GM18861 (cell line): ENCODE measurements around the gene PRRC2A.

Experiments used
- ATAC-seq: cut with Tn5 transposase; IDR thresholded peaks from one replicate; pipeline ENCODE4 v1.9.1; 2021; ENCODE audit not compliant: unreplicated experiment

The PRRC2A gene

DNA sequence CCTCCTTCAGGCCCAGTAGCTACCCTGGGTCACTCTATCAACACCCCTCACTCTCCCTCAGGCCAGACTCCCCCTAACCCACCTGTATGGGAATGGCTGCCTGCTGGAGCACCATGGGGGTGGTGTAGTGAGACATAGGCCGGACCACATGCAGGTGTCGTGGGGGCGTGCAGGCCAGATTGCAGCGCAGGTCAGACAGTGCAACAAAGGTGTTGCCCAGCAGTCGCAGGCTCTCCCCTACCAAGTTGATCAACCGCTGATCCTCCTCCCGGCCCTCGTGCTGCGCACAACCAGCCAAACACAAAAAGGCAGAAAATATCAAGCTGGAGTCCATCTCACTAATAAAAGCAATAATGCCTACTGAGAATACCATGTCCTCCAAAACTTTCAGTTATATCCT lies 24.8 kb downstream of the PRRC2A start:
- no peak for ATAC-seq

DNA sequence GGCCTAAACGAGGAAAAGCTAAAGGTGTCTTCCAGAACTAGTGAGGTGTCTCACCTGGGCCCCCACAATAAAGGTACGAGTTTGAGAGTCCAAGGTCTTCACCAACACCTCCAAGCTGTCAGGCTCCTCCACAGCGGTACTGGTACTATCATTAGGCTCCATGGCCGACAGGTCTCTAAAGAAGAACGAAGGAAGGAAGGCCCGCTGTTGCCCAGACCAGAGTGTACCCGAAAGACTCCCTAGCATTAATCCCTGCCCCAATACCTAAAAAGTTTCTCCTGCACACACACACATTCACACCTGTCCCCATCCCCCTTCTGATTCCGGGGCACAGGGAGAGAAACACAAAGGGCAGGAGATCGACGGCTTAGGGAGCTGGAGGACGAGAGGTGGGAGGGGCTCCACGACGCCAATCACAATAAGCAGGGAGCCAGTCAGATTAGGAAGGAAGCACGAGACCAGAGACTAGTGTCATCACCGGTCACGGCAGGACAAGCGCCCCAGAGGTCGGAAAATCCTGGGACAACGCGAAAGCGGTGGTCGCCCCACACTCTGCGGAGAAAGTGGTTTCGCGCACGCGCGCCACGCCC lies 31.2 kb downstream of the PRRC2A start:
- peak; percentile 21 for ATAC-seq

DNA sequence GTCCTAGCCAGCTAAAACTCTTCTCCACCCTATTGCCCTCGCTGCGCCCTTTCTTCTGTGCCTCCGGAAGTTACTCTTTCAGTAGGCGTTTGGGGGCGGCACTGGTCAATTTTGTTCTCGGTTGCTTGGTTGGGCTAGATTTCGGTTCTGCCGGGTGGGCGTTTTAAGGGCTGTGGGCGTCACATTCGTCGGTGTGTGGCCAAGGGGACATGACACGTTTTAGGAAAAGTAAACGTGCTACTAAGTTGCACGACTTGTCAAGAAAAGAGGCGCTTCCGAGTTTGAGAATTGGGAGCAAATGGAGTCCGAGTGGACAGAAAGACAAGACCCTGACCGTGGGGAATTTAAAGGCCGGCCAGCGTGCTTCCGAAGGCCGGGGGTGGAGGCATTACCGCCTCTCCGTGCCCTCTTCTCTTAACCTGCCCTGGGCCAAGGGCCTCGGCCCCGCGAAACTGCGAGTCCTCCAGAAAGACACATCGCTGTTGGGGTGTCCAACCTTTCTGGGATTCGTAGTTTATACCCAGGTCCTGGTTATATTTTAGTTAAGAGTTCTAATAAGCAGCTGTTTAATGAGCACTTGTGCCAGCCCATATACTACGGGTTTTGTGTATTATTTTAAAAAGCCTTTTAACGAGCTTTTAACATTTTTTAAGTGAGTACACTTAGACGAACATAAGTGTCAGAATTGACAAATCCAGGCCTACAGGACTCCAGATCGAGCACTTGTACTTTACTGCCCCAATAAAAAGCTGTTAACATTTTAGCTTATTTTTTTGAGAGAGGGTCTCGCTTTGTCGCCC lies 32.6 kb downstream of the PRRC2A start:
- peak; percentile 50 for ATAC-seq

DNA sequence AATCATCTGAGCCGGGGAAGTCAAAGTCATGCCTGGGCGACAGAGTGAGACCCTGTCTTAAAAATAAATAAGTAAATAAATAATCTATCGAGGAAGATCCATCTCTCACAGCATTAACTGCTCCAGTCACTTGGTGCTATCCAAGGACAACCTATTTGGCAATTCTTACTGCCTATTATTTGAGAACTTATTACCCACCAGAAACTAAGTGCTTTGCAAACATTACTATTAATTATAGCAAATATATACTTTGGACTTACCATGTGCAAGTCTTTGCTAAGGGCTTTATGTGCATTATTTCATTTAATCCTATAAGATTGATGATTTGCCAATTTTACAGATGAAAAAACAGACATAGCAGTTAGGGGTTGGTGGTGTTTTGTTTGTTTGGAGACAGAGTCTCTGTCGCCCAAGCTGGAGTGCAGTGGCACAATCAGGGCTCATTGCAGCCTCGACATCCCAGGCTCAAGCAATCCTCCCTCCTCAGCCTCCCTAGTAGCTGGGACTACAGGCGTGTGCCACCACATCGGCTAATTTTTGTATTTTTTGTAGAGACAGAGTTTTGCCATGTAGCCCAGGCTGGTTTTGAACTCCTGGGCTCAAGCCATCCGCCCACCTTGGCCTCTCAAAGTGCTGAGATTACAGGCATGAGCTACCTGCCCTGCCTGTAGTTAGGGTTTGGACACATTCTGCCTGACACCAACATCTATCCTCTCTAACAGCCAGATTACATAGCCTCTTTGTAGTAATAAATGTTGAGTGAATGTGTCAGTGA lies 34.2 kb downstream of the PRRC2A start:
- ATAC-seq: no peak

DNA sequence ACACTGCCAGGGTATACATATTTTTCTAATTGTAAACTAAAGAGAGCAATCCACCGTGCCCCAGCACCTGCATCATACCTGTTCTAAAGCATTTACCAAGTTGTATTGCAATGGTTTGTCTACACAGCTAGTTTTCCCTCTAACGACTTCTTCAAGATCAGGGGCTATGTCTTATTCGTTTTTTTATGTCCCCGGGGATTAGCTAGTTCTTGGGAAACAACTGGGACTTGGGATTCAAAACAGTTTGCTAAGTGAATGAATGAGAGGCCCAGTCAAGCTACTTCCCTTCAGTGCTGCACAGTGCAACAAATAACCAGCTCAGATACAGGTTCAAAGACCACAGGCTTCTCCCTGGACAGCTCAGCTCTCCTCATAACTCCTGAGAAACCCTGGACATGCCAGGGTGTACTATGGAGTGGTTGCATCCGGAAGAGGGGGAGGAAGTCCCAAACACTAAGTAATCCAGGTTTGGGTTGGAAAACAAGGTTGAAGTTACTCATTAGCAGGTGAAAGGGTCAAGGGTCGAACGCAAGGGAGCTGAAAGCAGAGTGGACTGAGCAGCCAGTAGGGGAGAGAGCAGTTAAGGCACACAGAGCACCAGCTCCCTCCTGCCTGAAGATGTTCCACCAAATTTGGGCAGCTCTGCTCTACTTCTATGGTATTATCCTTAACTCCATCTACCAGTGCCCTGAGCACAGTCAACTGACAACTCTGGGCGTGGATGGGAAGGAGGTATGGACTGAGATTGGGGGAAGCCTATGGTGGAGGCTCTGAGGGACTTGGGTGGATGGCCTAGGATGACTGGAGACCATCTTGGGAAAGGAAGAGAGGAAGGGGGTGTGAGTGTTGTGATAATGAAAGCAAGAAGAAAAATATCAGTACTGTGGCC lies 35.1 kb downstream of the PRRC2A start, which contains the start of gene APOM:
APOM (plus strand) TSS at position 546 of the 889 bp plus-strand sequence; CDS start at position 619, 73 bp downstream.
- no peak for ATAC-seq

DNA sequence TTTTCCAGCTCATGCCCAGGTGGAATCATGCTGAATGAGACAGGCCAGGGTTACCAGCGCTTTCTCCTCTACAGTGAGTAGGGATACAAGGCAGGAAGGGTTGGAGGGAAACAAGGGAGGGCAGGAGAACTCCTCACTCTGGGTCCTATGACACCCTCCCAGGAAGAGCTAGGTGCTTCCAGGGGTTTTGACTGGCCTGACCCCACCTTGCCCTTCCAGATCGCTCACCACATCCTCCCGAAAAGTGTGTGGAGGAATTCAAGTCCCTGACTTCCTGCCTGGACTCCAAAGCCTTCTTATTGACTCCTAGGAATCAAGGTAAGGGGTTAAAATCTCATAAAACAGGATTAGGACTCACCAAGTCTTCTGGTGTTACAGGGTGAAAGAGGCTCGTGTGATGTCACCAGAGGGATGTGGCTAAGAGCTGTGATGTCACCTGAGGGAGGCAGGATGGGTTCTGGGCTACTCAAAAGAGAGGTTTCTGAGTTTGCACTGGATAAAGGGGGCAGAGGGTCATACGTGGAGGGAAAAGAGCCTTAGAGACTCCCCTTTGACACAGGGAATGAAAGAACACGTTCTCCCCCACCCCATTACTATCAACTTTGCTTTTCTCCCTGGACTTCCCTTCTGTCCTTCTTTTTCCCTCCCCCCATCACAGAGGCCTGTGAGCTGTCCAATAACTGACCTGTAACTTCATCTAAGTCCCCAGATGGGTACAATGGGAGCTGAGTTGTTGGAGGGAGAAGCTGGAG lies 37.1 kb downstream of the PRRC2A start:
- no peak for ATAC-seq

DNA sequence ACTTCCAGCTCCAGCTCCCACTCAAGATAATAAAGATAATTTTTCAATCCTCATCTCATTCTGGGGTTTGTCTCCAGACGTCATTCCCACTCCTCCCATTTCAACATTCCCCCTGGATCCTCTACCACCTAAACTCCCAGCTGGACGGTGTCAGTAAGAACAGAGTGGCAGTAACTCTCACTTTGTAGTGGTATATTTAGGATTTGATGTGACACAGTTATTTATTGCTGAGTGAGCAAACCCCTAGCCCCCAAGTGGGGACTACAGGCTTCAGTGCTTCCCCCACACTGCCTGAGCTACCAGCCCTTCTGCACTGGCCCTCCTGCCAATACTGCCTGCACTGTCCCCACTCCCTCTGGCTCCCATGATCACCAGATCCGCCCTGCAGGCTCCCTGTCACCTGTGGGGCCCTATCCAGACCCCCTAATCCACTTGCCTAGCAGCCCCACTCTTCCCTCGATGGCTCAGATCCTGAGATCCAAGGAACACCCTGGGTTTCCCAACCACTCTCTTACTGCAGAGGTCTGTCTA lies 37.7 kb downstream of the PRRC2A start:
- no peak for ATAC-seq

DNA sequence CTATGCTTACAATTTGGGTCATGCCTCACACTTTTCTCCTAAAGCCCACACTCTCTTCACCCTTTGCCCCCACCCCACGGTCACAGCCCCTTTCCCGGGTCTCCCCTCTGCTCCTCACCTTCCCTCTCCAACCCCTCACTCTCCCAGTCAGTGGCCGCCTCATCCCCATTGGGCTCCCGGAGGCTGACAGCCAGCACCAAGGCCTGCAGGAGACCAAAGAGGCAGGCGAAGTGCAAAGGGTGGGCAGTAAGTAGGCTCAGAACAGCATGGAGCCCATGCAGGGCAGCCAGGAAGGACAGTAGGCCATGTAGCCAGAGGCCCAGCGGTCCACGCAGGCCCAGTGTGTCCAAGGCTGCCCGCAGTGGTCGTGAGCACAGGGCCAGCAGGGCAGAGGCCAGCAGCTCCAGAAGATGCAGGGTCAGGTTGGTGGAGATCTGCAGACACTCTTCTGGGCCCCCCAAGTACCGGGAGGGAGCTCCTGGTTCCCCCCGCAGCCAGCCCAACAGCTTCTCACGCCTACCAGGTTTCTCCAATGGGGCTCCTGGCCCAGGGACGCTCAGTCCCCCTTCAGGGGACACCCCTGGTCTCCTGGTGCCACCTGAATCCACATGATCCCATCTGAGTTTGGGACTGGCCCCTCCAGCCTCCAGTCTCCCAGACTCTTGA lies 38.6 kb downstream of the PRRC2A start:
- no peak for ATAC-seq

DNA sequence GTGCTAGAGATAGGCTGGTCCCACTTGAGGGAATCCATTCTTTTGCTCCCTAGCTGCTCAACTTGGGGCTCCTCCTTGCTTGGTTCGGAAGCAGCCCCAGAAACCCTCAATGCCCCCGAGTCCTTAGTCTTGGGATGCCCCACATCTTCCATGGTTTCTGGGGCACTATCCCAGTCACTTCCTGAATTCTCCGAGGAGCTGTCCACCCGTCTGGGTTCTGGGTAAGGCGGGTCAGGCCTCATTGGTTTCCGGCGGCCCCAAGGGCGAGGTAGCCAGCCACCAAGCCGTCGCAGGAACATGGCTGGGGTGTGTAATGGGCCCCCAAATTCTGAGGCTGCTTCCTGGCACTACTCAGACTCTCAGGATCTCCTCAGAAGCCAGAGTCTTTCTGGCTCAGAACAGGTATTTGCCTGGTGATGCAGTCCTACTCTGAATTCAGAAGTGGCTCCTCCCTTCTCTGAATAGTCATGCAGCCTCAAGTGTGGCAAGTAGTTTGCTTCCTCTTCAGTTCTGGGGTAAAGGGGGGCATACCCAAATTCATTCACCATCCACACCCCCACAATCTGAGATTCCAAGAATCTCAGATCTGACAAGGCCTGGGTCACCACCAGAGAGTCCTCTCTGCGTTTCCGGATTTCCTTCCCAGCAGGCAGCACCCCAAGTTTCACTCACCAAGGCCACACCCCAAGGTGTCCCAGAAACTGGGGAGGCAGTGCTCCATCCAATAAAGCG lies 39.3 kb downstream of the PRRC2A start:
- ATAC-seq: no peak

DNA sequence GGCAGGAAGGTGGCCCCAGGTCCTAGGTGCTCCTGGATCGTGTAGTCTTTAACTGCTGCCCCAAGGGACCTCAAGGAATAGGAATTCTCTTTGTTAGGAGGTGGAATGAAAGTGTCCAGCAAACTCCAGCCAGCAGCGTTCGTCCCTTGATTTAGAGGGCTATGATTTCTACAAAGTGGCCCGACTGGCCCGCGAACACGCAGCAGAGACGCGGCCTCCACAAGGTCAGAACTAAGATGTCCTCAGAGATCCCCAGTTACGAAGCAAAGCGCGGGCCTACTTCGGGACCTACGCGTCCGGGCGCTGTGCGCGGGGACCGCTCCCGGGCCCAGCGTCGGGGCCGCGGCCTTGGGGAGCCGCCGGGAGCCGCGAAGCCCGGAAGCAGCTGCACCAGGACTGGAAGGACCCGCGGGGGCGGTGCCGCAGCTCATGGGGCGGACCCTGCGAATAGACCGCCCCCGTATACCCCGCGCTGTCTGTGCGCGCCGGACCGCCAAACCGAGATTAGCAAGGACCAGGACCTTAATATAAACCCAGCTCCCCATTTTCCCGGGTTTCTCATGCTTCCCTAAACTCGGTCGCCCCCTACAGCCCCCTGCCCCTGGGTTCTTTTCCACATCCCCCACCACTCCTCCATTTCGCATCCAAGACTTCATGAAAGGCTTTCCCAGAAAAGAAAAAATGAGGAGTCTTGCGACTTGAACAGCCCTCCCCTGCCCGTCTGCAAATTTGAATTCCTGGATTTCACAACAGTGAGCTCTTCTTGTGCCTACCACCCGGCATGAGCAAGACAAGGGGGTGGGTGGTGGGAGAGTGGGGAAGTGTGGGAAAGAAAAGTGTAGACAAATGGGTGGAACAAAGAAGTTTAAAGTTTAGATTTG lies 40.1 kb downstream of the PRRC2A start, which contains the start of gene C6orf47:
C6orf47 (minus strand) TSS at position 398 of the 881 bp plus-strand sequence. CDS start 831 bp downstream, outside the sequence.
- peak; percentile 38 for ATAC-seq

DNA sequence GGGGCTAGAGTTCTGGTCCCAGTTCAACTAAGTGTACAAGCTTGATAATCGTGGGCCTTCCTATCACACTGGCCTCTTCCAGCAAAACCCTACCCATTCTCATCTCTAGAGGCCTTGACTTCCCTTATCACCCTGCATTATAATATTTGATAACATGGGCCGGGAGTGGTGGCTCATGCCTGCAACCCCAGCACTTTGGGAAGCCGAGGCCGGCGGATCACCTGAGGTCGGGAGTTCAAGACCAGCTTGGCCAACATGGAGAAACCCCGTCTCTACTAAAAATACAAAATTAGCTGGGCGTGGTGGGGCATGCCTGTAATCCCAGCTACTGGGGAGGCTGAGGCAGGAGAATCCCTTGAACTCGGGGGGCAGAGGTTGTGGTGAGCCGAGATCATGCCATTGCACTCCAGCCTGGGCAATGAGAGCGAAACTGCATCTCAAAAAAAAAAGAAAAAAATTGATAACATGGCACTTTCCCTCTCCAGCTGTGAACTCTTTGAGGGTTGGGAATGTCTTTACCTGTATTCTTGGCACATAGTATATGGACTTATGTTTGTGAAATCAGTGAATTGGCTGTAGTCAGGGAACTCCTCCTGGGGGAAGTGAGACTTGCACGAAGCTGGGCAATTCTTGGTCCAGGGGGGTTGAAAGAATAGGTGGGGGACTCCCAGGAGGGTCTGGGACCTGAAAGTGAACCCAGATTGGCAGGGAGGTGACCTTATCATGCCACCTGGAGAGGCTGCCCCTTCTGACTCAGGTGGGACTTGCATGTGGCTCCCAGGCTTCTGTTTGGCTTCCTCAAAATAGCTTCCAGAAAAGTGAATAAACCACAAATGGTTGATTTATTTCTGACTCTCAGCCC lies 41.0 kb downstream of the PRRC2A start:
- no peak for ATAC-seq

DNA sequence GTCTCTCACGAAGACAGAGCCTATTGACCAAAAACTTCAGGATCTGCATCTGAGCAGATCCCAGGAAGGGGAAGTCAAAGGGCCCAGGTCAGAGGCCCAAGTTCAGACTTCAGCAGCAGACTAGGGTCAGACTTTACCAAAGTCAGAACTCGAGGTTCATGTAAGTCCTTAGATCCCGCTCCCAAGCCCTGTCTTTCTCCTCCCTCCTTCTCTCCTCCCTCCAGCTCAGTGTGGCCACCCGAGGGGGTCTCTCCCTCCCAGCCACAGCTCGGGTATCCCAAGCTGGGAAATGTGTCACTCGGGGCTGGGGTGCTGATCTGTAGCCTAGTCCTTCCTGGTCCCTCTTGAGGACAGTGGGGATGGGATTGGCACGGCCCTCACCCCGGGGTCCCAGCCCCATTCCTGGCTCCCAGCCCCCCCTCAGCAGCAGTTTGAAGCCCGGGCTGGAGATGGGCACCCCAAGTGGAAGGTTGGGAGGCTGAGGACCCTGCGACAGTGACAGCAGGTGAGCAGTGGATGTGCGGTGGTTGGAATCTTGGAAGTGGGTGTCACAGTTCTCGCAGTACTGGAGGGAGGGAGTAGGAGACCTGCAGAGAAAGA lies 41.7 kb downstream of the PRRC2A start:
- no peak for ATAC-seq

DNA sequence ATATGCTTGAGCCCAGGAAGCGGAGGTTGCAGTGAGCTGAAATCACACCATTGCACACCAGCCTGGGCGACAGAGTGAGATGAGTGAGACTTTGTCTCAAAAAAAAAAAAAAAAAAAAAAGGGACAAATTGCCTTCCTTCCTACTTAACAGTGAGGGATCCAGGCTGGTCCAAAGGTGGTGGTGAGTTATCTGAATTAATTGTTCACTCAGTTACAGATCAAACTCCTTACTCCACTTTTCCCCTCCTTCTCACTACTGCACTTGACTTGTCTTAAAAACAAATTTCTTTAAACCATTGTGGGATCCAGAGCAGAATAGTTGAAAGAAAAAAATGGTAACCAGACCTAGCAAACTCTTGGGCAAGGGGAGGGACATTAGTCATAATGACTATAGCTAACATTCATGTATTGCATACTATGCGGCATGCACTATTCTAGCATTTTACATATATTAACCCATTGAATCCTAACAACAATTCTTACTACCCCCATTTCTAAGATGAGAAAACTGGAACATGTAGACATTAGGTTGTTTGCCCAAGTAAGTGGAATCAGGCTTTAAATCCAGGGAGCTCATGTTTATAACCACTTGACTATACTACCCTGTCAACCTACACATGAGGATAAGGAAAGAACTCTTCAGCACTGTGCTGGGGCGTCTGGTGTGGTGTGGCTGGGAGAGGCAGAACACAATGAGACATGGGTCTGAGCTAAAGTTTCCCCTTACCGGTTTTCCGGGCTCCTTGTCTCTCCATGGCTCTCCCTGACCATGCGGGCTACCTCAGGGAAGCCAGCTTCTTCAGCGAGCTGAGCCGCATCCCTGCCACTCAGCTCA lies 42.8 kb downstream of the PRRC2A start:
- no peak for ATAC-seq

DNA sequence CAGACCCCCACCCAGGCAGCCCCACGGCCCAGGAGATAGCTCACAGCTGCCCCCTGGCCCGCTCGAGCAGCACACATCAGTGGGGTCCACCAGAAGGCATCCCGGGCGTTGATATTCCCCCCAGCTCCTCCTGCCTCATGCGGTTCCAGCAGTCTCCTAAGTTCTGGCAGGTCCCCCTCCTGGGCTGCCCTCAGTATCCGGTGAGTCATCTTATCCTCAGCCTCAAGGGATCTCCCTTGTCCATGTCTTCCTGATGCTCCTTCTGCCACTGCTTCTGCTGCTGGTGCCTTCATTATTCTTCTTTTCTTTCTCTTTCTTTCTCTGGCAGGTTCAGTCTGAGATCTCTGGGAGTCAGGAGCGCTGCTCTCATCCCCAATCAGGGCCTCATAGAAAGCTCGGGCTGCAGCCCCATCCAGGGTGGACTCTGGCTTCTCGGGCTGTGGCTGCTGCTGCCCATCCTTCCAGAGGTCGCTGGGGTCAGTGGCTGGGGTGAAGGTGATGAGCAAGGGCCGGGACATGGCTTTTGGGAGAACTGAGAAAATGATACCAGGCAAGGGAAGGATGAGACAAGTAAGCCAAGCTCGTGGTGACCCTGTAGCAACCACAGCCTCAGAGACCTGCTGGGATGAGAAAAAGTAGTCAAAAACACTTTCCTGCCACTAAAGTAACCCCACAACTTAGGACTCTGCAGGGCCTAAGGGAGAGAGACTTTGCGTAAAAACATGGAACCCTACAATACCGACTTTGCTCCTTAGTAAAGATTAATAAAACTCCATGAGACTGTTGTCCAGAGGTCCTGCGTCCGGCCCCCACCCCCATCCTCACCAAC lies 43.7 kb downstream of the PRRC2A start:
- ATAC-seq: no peak
